HG03378 (cell line): ENCODE measurements around the gene CXCL14.

ENCODE experiments used
- ATAC-seq: cut with Tn5 transposase; IDR thresholded peaks from one replicate; pipeline ENCODE4 v1.9.1; 2021; ENCODE audit warnings: mild to moderate bottlenecking, moderate library complexity; ENCODE audit not compliant: unreplicated experiment

Gene CXCL14

DNA sequence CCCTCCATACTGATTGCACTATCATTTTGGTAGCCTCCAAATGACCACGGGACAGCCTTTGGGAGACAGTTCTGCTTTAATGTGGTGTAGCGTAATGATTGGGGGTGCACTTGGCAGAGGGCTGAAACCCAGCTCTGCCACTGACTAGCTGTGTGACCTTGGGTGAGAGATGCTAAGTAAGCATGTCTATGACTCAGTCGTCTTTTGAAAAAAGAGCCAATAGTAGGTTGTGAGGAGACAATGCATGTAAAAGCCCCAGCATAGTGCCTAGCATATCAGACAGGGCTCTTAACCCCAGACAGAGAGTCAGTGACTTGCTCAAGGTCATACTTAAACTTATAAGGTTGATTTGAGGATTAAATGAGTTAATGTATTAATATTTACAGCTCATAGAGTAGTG is 18.0 kb upstream of the CXCL14 start:
- no peak for ATAC-seq

DNA sequence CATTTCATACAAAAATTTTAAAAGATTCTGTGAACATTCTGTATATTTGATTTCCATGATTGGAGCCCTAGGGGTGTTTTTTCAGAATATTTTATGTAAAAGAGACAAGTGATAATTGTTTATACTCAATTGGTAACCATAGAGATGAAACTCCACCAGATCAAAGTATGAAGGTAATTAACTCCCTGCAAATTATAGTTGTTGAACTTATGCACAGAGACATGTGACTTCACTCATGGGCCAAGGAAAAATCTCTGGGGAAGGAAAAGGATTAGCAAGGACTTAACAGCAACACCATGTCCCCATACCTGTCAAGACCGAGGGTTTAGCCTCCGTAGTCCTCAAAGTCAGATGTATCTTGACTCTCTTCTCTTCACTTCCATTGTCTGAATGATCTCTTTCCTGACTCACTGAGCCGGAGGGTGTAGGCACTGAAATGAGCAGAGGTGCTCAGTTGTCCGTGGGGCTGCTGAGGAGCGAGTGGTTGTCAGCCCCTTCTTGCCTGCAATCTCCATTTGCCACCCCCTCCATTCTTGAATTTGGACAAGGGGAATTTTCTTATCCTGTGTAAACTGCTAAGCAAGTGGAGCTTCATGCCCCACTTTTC is 17.5 kb upstream of the CXCL14 start:
- ATAC-seq: no peak

DNA sequence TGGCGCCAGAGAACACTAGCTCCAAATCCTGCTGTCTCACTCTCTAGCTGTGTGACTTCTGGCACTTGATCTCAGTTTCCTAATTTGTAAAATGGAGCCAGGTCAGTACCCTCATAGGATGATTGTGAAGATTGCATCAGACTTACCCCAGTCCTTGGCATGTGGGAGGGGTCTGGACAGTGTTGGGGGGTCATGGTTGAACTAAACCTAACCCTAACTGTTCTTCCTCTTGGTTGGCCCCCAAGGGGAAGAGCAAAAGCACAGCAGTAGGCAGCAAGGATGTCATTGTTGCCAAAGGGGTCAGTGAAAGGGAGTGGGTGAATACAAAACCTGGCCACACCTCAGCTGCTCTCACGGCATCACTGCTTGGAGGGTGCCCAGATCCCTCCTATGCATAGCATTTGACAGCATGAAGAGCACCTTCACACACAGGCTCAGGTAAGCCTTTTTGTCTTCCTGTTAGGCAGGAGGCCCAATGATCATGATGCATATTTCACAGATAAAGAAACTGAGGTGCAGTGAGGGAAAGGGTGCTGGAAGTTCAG is 15.7 kb upstream of the CXCL14 start:
- ATAC-seq: no peak

DNA sequence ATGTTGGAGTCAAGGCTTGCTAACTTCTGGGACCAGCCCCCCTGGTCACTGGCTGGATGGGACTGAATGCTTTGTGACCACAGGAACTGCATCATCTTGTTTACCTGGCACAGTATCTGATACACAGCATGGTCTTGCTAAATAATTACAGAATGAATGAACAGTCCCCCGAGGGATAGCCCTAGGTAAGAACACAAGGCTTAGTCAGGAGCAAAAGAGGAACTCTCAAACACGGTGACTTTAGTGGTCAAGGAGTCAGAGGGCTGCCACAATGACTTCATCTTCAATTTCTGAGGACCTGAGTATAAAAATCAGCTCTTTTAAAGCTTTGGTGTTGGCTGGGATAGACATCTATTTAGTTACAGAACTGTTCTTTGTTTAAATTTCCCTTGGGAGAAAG is 15.1 kb upstream of the CXCL14 start:
- no peak for ATAC-seq

DNA sequence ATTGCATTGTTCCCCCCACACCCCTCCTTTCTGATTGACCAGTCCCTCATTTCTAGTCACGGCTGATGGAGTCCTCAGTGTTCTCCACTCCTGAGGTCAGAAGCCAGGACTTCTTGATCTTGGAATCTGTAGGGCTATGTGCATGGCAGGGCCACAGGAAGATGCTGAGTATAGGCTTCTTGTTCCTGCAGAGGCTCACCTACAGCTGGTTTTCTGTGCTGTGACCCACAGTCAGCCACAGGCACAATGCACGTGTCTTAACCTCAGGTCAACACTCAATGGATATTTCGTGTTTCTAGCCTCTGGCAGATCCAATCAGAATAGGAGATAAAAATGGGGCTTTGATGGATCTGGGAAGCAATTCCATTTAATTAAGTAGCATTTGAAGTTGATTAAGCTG is 14.3 kb upstream of the CXCL14 start:
- ATAC-seq: no peak

DNA sequence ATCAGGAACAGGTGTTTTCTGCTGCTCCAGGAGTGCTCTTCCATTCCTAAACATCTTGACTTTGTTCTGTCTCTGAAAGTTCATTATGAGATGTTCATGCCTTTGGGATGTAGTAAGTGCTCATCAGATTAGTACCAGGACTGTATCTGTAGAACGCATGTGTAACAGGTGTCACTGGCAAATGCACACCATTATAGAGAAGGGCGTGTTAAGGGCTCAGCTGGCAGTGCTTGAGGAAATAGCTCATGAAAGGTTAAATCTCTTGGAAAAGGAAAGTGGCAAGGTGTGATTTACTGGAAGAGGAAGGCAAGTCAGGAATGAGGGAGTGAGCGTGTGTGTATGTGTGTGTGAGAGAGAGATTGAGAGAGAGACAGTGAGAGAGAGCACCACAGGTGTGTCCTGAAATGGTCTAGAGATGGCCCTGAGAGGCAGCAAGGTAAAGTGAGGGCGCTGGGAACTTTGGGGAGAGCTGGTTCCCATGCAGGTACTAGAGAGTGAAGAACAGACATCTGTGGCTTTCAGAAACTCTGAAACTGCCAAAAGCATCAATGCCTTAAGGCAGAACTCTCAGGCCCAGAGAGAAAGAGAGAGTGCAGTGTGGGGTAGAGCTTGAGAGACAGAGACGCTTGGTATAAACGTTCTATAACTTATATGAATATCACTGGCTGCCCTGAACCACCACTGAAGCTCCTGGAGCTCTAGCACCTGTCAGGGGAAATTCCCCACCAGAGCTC is 13.7 kb upstream of the CXCL14 start:
- no peak for ATAC-seq

DNA sequence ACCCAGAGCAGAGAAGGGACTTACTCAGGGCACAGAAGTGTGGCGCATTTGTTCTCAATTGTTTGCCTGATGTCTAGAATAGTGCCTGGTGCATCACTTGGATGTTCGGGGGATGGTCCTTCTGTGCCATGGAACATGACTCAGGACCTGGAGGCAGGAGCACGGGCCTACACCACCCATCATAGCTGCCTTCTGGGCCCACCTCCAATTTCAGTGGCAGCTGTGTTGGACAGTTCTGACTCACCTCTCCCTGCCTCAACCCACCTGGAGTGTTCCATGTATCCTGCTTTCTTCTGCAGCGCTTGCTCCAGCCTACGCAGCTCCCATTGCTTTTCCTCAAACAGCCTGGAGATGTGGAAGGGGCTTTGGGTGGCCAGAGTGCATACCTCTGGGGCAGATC is 12.5 kb upstream of the CXCL14 start:
- ATAC-seq: no peak

DNA sequence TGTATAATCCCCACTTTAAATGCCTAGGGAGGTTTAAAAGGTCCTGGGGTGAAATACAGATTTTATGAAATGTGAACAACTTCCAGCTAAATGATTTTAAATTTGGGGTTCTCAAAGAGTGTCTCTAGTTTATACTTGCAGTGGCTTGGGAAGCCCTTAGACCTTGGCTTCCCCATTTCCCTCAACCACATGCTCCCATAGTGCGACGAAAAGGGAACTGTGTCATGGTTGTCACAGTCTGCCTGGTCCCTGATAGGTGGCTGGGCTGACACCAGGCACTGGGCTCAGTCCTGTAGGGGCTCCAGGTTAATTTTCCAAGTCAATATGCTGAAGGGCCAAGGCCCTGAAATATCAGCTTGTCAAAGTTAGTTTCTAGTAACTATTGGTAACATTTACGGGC is 10.4 kb upstream of the CXCL14 start:
- no peak for ATAC-seq

DNA sequence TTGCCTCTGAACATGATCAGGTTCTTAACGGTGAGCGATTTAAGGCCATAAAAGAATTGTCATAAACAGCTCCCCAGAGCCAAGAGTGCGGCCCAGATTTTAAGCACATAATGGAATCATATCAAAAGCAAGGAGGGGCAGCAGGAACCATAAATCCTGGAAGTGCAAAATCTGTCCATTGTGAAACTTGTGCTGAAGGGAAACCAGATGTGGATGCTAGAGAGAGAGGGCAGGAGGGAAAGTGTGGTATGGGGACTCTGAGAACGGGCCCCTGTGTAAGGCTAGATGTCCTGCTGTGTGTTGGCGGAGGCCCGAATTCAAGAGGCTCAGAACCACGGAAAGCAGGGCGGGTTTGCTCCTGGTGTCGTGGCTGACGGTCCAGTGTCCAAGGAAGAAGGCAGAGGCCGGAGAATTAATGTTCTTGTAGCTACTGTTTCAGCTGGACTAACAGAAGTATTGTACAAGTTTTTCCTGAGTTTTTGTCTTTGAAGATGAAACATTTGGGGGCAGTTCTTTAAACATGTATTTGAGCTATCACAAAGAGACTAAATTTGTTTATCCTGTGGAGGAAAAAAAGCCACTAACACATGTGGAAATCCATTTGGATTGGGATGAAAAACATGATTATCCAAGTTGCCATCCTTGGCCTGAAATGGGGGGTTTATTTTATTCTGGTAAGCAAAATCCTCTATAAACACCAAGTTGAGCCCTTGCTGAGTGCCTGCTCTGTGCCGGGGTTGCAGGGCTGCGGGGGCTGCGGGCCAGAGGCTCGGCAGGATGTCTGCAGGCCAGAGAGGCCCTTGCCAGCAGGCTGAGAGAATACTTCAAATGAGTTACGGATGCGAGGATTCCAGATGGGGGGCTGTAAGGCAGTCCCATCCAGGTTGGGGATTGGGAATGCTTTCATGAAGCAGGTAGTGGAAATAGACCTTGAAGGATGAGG is 9.2 kb upstream of the CXCL14 start:
- ATAC-seq: no peak

DNA sequence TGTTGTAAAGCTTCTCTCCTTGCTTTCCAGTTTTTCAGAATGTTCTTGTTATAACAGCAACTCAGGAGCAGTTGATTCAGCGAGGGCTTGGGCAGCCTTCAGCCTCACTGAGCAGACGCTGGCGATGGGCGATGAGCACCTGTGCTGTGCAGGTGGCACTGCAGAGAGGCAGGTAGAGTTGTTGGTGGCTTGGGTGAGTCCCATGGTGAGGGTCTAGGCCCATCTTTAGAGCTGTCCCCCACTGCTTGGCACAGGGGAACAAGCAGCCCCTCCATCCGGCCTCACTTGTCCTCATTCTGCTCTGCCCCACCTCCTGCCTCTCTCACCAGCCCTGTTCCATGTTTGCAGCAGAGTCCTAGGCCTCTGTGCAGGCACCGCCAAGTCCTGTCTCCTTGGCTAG is 6.1 kb upstream of the CXCL14 start:
- no peak for ATAC-seq

DNA sequence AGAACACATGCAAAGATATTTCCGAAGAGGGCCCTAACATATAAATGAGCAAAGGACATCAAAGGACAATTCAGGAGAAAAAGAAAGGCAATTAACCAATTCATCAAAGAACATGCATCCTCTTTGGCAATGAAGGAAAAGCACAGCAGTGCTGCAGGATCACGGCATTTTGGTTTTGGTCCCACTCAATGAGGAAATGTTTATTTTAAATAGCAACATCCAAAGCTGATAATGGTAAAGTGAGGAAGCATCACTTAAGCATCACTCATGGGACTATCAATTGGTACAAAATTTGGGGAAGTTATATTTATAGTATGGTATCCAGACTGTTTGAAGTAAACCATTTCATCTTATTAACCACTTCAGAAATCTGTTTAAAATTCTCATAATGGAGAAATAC is 5.5 kb upstream of the CXCL14 start:
- ATAC-seq: no peak

DNA sequence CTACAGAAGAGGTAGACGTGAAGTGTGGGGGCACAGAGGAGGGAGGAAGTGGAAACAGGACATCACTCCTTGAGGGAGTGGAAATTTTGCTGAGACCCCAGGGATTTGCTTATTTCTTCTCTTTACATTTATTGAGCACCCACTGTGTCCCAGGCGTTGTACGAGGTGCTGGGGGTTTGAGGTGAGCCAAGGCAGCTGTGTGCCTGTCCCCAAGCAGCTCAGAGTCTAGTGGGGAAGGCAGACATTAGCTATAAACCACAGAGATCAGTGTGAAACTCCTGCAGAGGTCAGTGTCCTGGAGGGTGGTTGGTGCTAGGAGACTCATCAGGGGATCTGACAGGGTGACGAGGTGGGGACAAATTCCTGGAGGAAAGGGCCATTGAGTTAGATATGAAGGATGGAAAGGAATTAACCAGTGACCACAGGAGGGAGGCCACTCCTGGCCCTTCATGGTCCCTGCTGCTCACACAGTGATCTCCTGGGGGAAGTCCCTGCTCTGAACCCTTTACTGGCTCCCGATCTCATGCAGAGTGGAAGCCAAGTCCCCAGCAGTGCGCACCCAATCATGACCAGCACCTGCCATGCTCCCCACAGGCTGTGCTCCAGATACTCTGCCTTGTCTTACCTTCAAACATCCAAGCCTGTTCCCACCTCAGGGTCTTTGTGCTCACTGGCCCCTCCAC is 3.4 kb upstream of the CXCL14 start:
- ATAC-seq: no peak

DNA sequence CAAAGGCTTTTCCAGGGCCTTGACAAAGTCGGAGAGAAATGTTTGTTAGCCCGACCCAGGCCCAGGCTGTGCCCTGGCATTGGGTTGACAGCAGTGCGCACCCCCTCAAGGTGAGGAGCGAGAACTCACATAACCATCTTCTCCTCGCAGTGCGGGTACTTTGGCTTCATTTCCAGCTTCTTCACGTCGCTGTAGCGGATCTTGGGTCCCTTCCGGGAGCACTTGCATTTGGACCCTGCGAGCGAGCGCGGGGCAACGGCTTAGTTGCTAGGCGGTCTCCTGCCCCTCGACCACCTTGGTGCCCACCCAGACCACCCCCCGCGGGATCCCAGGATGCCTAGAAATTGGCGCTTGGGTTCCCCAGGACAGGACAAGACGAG is 496 bp downstream of the CXCL14 start:
- ATAC-seq: no peak

DNA sequence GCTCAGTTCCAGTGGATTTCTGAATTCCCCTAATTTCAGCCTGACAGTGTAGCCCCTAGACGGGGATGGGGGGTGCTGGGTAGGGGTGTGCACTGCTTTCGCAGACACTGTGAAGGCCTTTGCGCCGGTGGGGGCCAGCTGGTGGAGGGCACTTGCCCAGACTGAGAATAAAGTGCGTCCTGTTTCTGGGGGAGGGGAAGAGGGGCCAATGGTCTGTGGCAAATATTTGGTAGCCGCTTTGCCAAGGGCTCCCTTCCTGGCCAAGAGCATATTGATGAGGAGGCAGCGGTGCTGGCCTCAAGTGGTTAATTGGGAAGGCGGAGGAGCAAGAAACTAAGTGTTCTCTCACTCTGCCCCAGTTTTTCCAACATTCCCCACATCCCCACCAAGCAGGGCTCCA is 1.4 kb downstream of the CXCL14 start:
- ATAC-seq: no peak

DNA sequence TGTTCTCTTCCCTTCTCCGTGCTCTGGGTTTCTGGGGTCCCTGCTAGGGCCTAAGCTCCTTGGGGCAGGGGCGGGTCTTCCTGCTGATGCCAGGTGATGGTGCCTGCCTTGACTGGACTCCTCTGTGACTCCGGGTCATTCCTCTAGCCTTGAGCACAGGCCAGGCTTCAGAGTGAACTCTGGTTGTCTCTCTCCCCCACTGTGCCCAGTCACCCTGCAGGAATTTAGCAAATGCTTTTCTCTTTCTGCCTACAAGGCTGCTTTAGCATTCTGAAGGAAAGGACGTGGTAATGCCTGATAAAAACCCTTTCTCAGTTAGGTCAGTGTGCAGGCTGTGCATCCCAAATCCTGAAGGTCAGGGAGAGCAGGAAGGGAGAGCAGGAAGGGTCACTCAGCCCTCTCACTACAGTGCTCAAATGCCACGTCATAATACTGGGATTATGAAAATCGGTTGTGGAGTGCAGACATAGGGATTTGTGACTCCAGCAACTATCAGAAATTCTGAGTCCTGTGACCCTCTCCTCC is 2.7 kb downstream of the CXCL14 start:
- no peak for ATAC-seq

DNA sequence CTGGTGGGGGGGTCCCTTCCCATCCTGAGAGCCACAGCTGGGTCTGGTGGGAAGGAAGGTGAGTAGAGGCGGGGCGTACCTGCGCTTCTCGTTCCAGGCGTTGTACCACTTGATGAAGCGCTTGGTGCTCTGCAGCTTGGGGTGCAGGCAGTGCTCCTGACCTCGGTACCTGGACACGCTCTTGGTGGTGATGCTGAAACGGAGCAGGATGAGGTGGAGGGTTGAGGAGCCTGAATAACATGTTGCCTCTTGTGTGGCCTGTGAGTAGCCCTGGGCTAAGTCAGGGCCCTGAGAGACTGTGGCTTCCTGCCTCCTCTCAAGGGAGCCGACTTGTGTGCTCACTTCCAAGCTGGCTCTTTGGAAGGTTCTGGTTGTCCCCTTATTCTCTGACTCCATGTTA is 4.3 kb downstream of the CXCL14 start:
- no peak for ATAC-seq

DNA sequence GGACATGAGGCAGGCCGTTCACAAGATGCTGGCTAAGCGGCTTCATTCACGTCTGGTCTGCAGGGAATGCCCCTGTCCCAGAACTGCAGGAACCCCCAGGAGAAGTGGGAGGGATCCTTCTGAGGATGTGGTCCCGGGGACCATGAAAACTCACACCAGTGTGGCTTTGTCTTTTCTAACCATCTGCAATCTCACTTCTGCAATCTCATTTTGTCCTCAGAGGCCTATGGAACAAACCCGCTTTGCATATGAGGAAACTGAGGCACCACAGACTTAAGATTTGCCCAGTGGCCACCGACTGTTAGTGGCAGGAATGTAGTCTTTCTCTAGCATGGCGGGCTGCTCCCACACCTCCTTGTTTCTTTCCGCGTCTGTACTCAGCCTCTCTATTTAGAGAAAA is 6.9 kb downstream of the CXCL14 start:
- no peak for ATAC-seq

DNA sequence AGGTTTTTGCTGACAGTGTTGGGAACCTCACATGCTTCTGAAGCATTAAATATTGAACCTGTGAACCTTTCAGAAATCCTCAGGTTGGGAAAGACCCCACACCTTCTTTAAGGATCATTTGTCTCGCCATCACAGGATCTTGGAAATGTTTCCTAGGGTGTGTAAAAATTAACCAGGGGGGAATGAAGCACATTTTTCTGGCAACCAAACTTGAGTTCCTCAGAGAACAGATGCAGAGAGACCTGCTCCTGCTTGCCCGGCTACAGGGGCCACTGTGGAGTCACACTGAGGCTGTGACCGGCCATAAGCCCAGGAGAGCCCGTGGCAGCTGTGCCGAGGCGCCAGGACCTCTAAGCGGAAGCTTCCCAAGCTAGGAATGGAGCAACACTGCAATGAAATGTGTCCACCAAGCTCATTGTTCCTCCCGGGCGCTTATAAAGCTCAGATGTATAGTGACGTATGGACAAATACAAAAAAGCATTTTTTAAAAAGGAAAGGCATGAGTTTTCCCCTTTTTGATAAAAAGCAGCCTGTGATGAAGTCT is 7.7 kb downstream of the CXCL14 start:
- no peak for ATAC-seq

DNA sequence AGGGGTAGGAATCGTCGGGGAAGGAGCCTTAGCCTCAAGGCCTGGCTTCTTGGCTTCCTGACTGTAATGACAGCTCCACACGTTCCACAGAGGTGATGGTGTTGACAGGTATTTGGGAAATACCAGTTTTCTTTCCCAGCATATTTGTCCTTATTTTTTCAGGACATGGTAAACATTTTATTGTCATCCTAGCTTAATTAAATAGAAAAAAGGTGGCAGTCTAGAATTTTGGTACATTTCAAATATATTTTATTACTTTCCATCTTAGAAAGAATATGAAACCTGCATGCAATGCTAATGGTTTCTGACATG is 8.4 kb downstream of the CXCL14 start:
- no peak for ATAC-seq

DNA sequence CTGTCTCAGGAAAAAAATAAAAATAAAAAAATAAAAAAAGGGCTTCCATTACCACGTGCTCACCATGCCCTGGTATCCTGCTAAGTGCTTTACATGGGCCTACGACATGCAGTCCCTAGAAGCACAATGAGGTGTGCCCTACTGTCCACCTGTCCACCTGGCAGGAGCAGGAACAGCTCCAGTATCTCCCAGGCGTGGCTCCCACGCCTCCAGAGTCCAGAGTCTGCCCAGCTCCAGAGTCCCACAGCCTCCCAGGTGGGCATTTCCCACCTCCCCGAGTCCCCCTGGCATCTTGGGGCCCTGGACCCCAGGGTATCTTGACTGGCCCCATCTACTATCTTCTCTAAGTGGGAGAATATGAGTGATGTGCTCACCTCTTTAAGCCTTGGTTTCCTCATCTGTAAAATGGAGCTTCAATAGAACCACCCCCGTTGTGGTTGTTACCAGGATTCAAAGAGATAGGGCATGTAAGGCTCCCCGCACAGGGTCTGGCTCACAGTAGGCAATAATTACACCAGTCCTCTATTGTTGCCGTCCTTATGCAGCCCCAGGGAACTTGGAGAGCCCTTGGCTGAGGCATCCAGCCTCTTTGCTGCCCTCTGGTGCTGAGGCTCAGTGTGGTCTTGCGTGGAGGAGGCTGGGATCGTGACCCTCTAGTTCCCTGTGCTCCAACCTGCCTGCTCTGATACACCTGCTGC is 8.9 kb downstream of the CXCL14 start:
- ATAC-seq: no peak
